Measurements from ENCODE around the gene RNU6-9. TPM values are rescaled to one million over a fixed set of nuclear protein-coding genes. Genes with fewer than 3 reads are reported as not detected.

Gene RNU6-9
- total RNA-seq, 1 experiment from 2014 or later: not detected

DNA sequence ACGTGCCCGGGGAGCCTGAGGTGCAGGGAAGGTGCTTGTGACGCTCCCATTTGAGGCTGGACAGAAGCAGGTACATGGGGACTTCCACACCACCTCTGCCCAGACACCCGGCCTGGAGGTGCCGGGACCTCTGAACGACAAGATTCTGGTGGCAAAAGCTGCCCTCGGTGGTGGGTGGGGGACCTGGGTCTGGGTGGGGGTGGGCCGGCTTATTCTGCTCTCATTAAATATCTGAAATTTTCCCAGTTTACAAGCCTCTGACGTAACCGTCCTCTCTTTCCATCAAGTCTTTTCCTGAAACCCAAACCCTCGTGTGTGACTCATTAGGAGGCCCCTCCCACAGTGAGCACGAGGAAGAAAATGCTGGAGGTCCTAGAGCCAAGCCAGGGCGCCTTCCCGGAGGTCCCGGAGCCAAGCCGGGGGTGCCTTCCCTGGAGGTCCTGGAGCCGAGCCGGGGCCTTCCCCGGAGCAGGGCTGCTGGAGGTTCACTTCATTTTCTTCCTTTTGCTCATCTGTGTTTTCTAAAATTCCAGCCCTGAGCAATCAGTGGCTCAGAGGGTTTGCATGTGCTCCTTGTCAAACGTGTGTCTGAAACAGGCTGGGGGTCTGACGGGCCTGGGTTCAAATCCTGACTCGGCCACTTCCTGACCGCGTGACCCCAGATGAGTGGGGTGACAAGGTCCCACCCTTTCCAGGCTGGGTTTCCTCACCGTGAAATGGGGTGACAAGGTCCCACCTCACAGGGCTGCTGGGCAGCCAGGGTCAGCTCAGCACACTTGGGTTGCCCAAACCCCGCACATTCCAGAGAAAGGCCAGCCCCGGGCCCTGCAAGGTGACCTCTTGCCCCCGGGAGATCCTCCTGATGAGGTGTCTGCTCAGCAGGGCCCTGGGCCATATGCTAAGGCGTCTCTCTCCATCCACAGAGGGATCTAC, 23.8 kb upstream of the RNU6-9 start:
- ChIA-PET CTCF (no interaction called here), POLR2A (ENCODE audit: unreplicated experiment) (no interaction called here)
- Histone ChIP-seq H3F3A (ENCODE audit: insufficient read depth, low read depth) (peaks cover 50% of the 10 kb centered on the region), H3K9me3 (ENCODE audit: insufficient read depth, low read depth) (no peaks in the 10 kb centered on the region), H4K20me1 (ENCODE audit: insufficient read depth) (no peaks in the 10 kb centered on the region; the same call in 1 of the 2 replicates), H3K4me2 (peak overlapping the region; percentile 60), H3K27ac (peak overlapping the region; percentile 78), H3K4me3 (no peak overlapping the region), H3K79me2 (ENCODE audit: low read depth) (no peaks in the 10 kb centered on the region), H3K4me1 (replicated peaks; ENCODE audit: insufficient read depth) (peaks cover 29% of the 10 kb centered on the region), H3K36me3 (ENCODE audit: low read depth) (no peaks in the 10 kb centered on the region), H3K9me2 (ENCODE audit: insufficient read depth) (no peaks in the 10 kb centered on the region), H2AFZ (no peak overlapping the region), H3K27me3 (ENCODE audit: insufficient read depth, low read depth) (no peaks in the 10 kb centered on the region)
- DNase-seq: peak; percentile 72 to 86
- BruUV-seq (replicated peaks): no TSS peak
- intact Hi-C loops (cut with micrococcal nuclease; ENCODE audit: unreplicated experiment): no loop called here
- TF ChIP-seq, protein P1, sequence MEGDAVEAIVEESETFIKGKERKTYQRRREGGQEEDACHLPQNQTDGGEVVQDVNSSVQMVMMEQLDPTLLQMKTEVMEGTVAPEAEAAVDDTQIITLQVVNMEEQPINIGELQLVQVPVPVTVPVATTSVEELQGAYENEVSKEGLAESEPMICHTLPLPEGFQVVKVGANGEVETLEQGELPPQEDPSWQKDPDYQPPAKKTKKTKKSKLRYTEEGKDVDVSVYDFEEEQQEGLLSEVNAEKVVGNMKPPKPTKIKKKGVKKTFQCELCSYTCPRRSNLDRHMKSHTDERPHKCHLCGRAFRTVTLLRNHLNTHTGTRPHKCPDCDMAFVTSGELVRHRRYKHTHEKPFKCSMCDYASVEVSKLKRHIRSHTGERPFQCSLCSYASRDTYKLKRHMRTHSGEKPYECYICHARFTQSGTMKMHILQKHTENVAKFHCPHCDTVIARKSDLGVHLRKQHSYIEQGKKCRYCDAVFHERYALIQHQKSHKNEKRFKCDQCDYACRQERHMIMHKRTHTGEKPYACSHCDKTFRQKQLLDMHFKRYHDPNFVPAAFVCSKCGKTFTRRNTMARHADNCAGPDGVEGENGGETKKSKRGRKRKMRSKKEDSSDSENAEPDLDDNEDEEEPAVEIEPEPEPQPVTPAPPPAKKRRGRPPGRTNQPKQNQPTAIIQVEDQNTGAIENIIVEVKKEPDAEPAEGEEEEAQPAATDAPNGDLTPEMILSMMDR (conservative IDR thresholded peaks at IDR 0.05): no peak
- TF ChIP-seq EZH2 (IDR thresholded peaks at IDR 0.05; ENCODE audit: low read depth): no peak

DNA sequence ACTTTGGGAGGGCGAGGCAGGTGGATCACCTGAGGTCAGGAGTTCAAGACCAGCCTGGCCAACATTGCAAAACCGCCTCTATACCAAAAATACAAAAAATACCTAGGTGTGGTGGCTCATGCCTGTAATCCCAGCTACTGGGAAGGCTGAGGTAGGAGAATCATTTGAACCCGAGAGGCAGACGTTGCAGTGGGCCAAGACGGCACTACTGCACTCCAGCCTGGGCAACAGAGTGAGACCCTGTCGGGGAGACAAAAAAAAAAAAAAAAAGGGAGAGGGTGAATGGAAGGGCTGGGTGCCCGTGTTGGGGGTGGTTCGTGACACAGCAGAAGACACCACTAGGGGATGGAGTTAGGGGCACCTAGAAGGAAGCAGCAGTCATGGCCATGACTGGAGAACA, 23.0 kb upstream of the RNU6-9 start:
- Histone ChIP-seq H3K4me1 (replicated peaks; ENCODE audit: insufficient read depth) (peaks cover 29% of the 10 kb centered on the region), H3K9me2 (ENCODE audit: insufficient read depth) (no peaks in the 10 kb centered on the region), H3F3A (ENCODE audit: insufficient read depth, low read depth) (peaks cover 47% of the 10 kb centered on the region), H2AFZ (no peak overlapping the region), H3K4me2 (peak overlapping the region; percentile 60; the same call in 1 of the 2 replicates), H3K27ac (peak overlapping the region; percentile 78), H3K9me3 (ENCODE audit: insufficient read depth, low read depth) (no peaks in the 10 kb centered on the region), H3K27me3 (ENCODE audit: insufficient read depth, low read depth) (no peaks in the 10 kb centered on the region), H3K4me3 (no peak overlapping the region), H3K36me3 (ENCODE audit: low read depth) (no peaks in the 10 kb centered on the region), H4K20me1 (ENCODE audit: insufficient read depth) (no peaks in the 10 kb centered on the region; the same call in 1 of the 2 replicates), H3K79me2 (ENCODE audit: low read depth) (no peaks in the 10 kb centered on the region)
- BruUV-seq (replicated peaks): no TSS peak
- intact Hi-C loops (cut with micrococcal nuclease; ENCODE audit: unreplicated experiment): no loop called here
- ChIA-PET POLR2A (ENCODE audit: unreplicated experiment) (no interaction called here), CTCF (no interaction called here)
- TF ChIP-seq, protein P1 (conservative IDR thresholded peaks at IDR 0.05): no peak
- no peak for TF ChIP-seq EZH2 (IDR thresholded peaks at IDR 0.05; ENCODE audit: low read depth)
- DNase-seq: no peak

DNA sequence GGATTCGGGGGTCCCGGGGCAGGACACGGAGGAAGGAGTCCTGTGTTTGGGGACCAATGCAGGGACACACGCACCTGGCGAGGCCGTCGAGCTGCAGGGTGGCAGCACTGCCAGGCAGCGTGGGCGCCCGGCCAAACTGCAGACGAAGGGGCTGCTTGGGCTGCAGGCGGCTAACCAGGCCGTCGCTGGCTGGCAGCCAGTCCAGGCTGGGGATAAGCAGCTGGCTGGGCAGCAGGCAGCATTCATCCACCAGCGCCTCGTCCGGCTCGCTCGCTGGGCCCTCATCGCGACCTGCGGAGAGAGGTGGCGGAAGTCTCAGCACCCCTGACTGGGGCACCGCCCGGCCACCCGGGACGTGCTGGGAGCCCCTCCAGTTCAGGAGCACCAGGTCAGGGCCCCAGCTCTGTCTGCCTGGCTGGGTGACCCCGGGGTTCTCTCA, 22.3 kb upstream of the RNU6-9 start:
- Histone ChIP-seq H3K27me3 (ENCODE audit: insufficient read depth, low read depth) (no peaks in the 10 kb centered on the region), H3K4me2 (no peak overlapping the region), H3K79me2 (ENCODE audit: low read depth) (no peaks in the 10 kb centered on the region), H3K4me1 (replicated peaks; ENCODE audit: insufficient read depth) (peaks cover 29% of the 10 kb centered on the region), H2AFZ (no peak overlapping the region), H3K9me3 (ENCODE audit: insufficient read depth, low read depth) (no peaks in the 10 kb centered on the region), H3K36me3 (ENCODE audit: low read depth) (no peaks in the 10 kb centered on the region), H3K9me2 (ENCODE audit: insufficient read depth) (no peaks in the 10 kb centered on the region), H4K20me1 (ENCODE audit: insufficient read depth) (no peaks in the 10 kb centered on the region; the same call in 1 of the 2 replicates), H3K27ac (no peak overlapping the region), H3K4me3 (no peak overlapping the region), H3F3A (ENCODE audit: insufficient read depth, low read depth) (peaks cover 44% of the 10 kb centered on the region)
- TF ChIP-seq, protein P1 (conservative IDR thresholded peaks at IDR 0.05): no peak
- no peak for TF ChIP-seq EZH2 (IDR thresholded peaks at IDR 0.05; ENCODE audit: low read depth)
- BruUV-seq (replicated peaks): no TSS peak
- ChIA-PET CTCF (no interaction called here), POLR2A (ENCODE audit: unreplicated experiment) (no interaction called here)
- DNase-seq: peak in 1 of 2 experiments; percentile 26
- intact Hi-C loops (cut with micrococcal nuclease; ENCODE audit: unreplicated experiment): no loop called here
